ENCODE measurements around the gene DDIT3. TPM values are rescaled to one million over a fixed set of nuclear protein-coding genes. Genes with fewer than 3 reads are reported as not detected.

DDIT3 gene
- total and polyA plus RNA-seq, 10 donors = 18.0 to 43.9 (median 23.0) TPM

DNA sequence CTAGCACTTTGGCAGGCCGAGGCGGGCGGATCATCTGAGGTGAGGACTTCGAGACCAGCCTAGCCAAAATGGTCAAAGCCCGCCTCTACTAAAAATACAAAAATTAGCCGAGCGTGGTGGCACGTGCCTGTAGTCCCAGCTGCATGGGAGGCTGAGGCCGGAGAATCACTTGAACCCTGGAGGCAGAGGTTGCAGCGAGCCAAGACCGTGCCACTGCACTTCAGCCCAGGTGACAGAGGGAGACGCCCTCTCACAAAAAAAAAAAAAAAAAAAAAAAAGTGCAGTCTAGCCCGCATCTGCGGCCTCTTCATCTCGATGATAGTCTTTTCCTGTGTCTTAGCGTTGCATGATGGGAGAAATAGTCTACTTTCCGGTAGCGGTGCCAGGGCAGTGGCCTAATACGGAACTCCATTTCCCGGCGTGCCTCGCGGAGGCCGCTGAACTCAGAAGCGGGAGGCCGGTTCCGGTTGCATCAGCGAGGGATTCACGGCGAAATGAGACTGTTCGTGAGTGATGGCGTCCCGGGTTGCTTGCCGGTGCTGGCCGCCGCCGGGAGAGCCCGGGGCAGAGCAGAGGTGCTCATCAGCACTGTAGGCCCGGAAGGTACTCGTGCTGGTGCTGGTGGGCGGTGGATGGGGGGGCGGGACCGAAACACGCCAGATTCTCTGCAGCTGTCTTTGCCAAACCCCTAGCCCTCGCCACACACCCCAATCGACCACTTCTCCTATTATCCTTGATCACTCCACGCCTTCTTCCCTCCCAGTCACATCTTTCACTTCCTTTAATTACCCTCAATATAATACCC is 32.5 kb downstream of the DDIT3 start, which contains the start of gene MARS1:
Gene MARS1, plus strand, starts transcription at position 472 of the 805 bp plus-strand sequence. Its CDS starts 23 bp downstream, at position 495.
- Histone ChIP-seq H3K27me3 (replicated peaks in 1 of 7) (no peaks in the 10 kb centered on the region), H3K36me3 (peaks cover 3 to 40% (median 30%) of the 10 kb centered on the region in 6 donors), H3K4me1 (peaks cover 15 to 44% (median 20%) of the 10 kb centered on the region in 6 donors), H3K9me3 (no peaks in the 10 kb centered on the region), H3K4me3 (peak within 1 kb of the TSS; percentile 61 to 92 (median 89)), H3K27ac (peak within 1 kb of the TSS; percentile 63 to 92 (median 76))
- intact Hi-C loops (cut with DNase I; ENCODE audit: low total_unique reads) = no loop called here
- peak; percentile 98 for DNase-seq
- TF ChIP-seq POLR2AphosphoS5 (IDR thresholded peaks at IDR 0.05) = peak; percentile 93 to 95 (median 94)
- TF ChIP-seq POLR2A (IDR thresholded peaks at IDR 0.05) = peak in 1 of 3 donors; percentile 22
- TF ChIP-seq, protein P1, sequence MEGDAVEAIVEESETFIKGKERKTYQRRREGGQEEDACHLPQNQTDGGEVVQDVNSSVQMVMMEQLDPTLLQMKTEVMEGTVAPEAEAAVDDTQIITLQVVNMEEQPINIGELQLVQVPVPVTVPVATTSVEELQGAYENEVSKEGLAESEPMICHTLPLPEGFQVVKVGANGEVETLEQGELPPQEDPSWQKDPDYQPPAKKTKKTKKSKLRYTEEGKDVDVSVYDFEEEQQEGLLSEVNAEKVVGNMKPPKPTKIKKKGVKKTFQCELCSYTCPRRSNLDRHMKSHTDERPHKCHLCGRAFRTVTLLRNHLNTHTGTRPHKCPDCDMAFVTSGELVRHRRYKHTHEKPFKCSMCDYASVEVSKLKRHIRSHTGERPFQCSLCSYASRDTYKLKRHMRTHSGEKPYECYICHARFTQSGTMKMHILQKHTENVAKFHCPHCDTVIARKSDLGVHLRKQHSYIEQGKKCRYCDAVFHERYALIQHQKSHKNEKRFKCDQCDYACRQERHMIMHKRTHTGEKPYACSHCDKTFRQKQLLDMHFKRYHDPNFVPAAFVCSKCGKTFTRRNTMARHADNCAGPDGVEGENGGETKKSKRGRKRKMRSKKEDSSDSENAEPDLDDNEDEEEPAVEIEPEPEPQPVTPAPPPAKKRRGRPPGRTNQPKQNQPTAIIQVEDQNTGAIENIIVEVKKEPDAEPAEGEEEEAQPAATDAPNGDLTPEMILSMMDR (IDR thresholded peaks at IDR 0.05 in 8 of 11, conservative IDR thresholded peaks at IDR 0.05 in 3 of 11) = peak in 4 of 11 experiments; percentile 23 to 47 (median 30)
- WGBS, 5 donors = 7 to 13% (median 11%) methylated on average over 43 to 47 of the region's 47 CpGs

DNA sequence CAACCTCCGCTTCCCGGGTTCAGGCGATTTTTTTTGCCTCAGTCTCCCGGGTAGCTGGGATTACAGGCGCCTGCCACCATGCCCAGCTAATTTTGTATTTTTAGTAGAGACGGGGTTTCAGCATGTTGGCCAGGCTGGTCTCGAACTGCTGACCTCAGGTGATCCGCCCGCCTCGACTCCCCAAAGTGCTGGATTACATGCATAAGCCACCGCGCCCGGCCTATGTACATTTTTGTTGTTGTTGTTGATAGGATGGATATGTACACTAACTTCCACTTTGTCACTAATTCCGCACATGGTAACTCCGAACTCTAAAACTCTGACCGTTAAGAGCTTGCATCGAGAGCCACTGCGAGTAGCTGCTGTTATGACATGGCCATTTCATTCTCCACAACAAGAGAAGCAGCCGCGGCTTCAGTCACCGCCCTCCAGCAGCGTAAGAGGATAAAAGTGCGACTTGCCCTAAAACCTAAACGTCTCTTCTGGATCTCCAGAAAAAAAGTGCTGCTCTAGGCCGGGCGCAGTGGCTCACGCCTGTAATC is 33.2 kb downstream of the DDIT3 start:
- Histone ChIP-seq H3K27ac (peak overlapping the region; percentile 20 to 92 (median 76)), H3K36me3 (peaks cover 3 to 33% (median 28%) of the 10 kb centered on the region in 6 donors), H3K4me3 (peak overlapping the region in 7 of 8 donors; percentile 61 to 92 (median 88)), H3K27me3 (replicated peaks in 1 of 7) (no peaks in the 10 kb centered on the region), H3K4me1 (peaks cover 15 to 50% (median 20%) of the 10 kb centered on the region in 6 donors), H3K9me3 (no peaks in the 10 kb centered on the region)
- WGBS, 5 donors = 89 to 95% (median 92%) methylated on average over 27 of the region's 27 CpGs
- no peak for TF ChIP-seq POLR2A (IDR thresholded peaks at IDR 0.05)
- no peak for TF ChIP-seq POLR2AphosphoS5 (IDR thresholded peaks at IDR 0.05)
- TF ChIP-seq, protein P1 (IDR thresholded peaks at IDR 0.05 in 8 of 11, conservative IDR thresholded peaks at IDR 0.05 in 3 of 11) = no peak
- peak; percentile 82 for DNase-seq
- intact Hi-C loops (cut with DNase I; ENCODE audit: low total_unique reads) = no loop called here

DNA sequence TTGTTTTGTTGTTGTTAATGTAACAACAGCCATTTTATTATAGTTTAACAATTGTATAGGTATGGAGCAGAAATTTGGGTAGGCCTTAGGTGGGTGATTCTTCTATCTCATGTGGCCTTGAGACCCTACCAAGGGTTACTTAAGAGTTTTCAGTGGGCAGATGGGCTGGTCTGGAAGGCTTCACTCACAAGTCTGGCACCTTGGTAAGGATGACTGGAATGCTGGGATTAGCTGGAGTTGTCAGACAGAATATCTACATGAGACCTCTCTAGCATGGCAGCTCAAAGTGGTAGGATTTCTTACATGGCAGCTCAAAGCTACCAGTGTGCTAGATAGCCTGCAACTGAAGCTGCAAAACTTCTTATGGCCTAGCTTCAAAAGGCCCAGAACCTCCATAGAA is 34.6 kb downstream of the DDIT3 start:
- H3K9me3 ChIP-seq = no peaks in the 10 kb centered on the region
- intact Hi-C loops (cut with DNase I; ENCODE audit: low total_unique reads) = no loop called here
- no peak overlapping the region for H3K4me3 ChIP-seq
- H3K27me3 ChIP-seq (replicated peaks in 1 of 7) = no peaks in the 10 kb centered on the region
- no peak overlapping the region for H3K27ac ChIP-seq
- peaks cover 0 to 19% (median 14%) of the 10 kb centered on the region in 6 donors for H3K36me3 ChIP-seq
- H3K4me1 ChIP-seq = peaks cover 16 to 64% (median 28%) of the 10 kb centered on the region in 6 donors
- TF ChIP-seq, protein P1 (IDR thresholded peaks at IDR 0.05 in 8 of 11, conservative IDR thresholded peaks at IDR 0.05 in 3 of 11) = no peak
- no peak for TF ChIP-seq POLR2AphosphoS5 (IDR thresholded peaks at IDR 0.05)
- no peak for TF ChIP-seq POLR2A (IDR thresholded peaks at IDR 0.05)
- DNase-seq = no peak

DNA sequence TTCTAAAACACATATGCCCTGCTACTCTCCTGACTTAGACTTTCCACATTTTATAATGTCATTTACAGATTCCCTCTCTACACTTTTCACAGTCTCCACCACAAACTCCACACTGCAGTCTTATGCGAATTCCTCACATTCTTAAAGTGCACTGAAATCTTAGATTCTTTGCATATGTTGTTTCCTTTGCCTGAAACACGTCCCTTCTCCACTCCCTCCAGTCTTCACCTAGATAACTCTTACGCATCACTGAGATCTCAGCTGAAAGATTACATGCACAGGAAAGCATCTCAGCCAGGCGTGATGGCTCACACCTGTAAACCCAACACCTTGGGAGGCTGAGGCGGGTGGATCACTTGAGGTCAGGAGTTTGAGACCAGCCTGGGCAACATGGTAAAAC is 36.8 kb downstream of the DDIT3 start:
- intact Hi-C loops (cut with DNase I; ENCODE audit: low total_unique reads) = no loop called here
- 59 to 76% (median 73%) methylated on average over 5 of the region's 5 CpGs for WGBS, 5 donors
- Histone ChIP-seq H3K4me3 (no peak overlapping the region), H3K27ac (peak overlapping the region in 2 of 8 donors; percentile 5 to 51), H3K9me3 (no peaks in the 10 kb centered on the region), H3K27me3 (replicated peaks in 1 of 7) (no peaks in the 10 kb centered on the region), H3K36me3 (no peaks in the 10 kb centered on the region), H3K4me1 (peaks cover 17 to 66% (median 39%) of the 10 kb centered on the region in 6 donors)
- DNase-seq = peak; percentile 38
- TF ChIP-seq POLR2A (IDR thresholded peaks at IDR 0.05) = no peak
- no peak for TF ChIP-seq POLR2AphosphoS5 (IDR thresholded peaks at IDR 0.05)
- TF ChIP-seq, protein P1 (IDR thresholded peaks at IDR 0.05 in 8 of 11, conservative IDR thresholded peaks at IDR 0.05 in 3 of 11) = no peak

All from spleen (tissue), 11 donors.